ENCODE results near the gene PCDHB7. TPM values are rescaled to one million over a fixed set of nuclear protein-coding genes. Genes with fewer than 3 reads are reported as not detected.
"Not testable (repeated sequence)": the region's sequence is repeated elsewhere in the genome, so short reads cannot be mapped to it uniquely, and the experiment has no call there.

Gene PCDHB7
- total and polyA plus RNA-seq, 9 donors, result 1.4 to 5.1 (median 3.2) TPM

GRCh38 chr5:141175933-141176332 is 3.5 kb downstream of the PCDHB7 start:
- Histone ChIP-seq H3K27ac (no peak overlapping the region), H3K36me3 (no peaks in the 10 kb centered on the region), H3K4me3 (no peak overlapping the region), H3K4me1 (ENCODE audit: insufficient read depth) (no peaks in the 10 kb centered on the region), H3K27me3 (no peaks in the 10 kb centered on the region), H3K9me3 (peaks cover 0 to 15% of the 10 kb centered on the region in 2 donors)
- DNase-seq, result no peak
- intact Hi-C loops (cut with DNase I), result loop anchor here in 1 of 4 donors (10.0 kb wide), 1 partner anchor 389 kb away; no protein-coding TSS in a partner anchor
- TF ChIP-seq POLR2A (IDR thresholded peaks at IDR 0.05) (no peak), CTCF (IDR thresholded peaks at IDR 0.05) (no peak), EP300 (IDR thresholded peaks at IDR 0.05) (no peak)
- 47 to 64% (median 56%) methylated on average over 1 of the region's 1 CpG for WGBS, 3 donors

- H3K4me3 ChIP-seq; H3K27me3 ChIP-seq; DNase-seq; H3K4me1 ChIP-seq (ENCODE audit: insufficient read depth); H3K27ac ChIP-seq; H3K36me3 ChIP-seq: not testable (repeated sequence)
- intact Hi-C loops (cut with DNase I), result loop anchor here in 1 of 4 donors (10.0 kb wide), 1 partner anchor 387 kb away; no protein-coding TSS in a partner anchor
- H3K9me3 ChIP-seq, result peaks cover 0 to 15% of the 10 kb centered on the region in 2 donors
- 25 to 33% (median 30%) methylated on average over 14 to 15 of the region's 18 CpGs for WGBS, 3 donors
Measured at GRCh38 chr5:141177577-141178191, 5.2 kb downstream of the PCDHB7 start, which contains the start of gene PCDHB8. PCDHB8 (plus strand) TSS chr5:141177790; CDS start chr5:141178035, 245 bp downstream.

GRCh38 chr5:141179371-141179770 is 6.9 kb downstream of the PCDHB7 start:
- not testable (repeated sequence) for H3K27me3 ChIP-seq; H3K4me1 ChIP-seq (ENCODE audit: insufficient read depth); H3K36me3 ChIP-seq; DNase-seq; H3K4me3 ChIP-seq; H3K27ac ChIP-seq
- WGBS, 3 donors, result 27 to 43% (median 39%) methylated on average over 30 to 37 of the region's 39 CpGs
- intact Hi-C loops (cut with DNase I), result loop anchor here in 1 of 4 donors (10.0 kb wide), 1 partner anchor 385 kb away; no protein-coding TSS in a partner anchor
- H3K9me3 ChIP-seq, result peaks cover 0 to 10% of the 10 kb centered on the region in 2 donors

- not testable (repeated sequence) for H3K4me1 ChIP-seq (ENCODE audit: insufficient read depth); H3K27me3 ChIP-seq; DNase-seq; H3K36me3 ChIP-seq; H3K4me3 ChIP-seq; H3K27ac ChIP-seq
- WGBS, 3 donors, result 21 to 36% (median 30%) methylated on average over 27 to 32 of the region's 32 CpGs
- peaks cover 0 to 14% of the 10 kb centered on the region in 2 donors for H3K9me3 ChIP-seq
- intact Hi-C loops (cut with DNase I), result loop anchor here in 1 of 4 donors (10.0 kb wide), 1 partner anchor 385 kb away; no protein-coding TSS in a partner anchor
Measured at GRCh38 chr5:141179876-141180275, 7.4 kb downstream of the PCDHB7 start.

GRCh38 chr5:141180313-141180712 is 7.9 kb downstream of the PCDHB7 start:
- no peak for DNase-seq
- no peak for TF ChIP-seq CTCF (IDR thresholded peaks at IDR 0.05)
- TF ChIP-seq EP300 (IDR thresholded peaks at IDR 0.05), result no peak
- TF ChIP-seq POLR2A (IDR thresholded peaks at IDR 0.05), result no peak
- 35 to 46% (median 43%) methylated on average over 1 of the region's 1 CpG for WGBS, 3 donors
- peaks cover 0 to 14% of the 10 kb centered on the region in 2 donors for H3K9me3 ChIP-seq
- no peaks in the 10 kb centered on the region for H3K4me1 ChIP-seq (ENCODE audit: insufficient read depth)
- intact Hi-C loops (cut with DNase I), result no loop called here
- H3K27ac ChIP-seq, result no peak overlapping the region
- no peaks in the 10 kb centered on the region for H3K36me3 ChIP-seq
- no peak overlapping the region for H3K4me3 ChIP-seq
- no peaks in the 10 kb centered on the region for H3K27me3 ChIP-seq

GRCh38 chr5:141182248-141182647 is 9.8 kb downstream of the PCDHB7 start, which contains the start of gene PCDHB16:
PCDHB16 (plus strand) TSS chr5:141182387; CDS start chr5:141182560, 173 bp downstream.
- Histone ChIP-seq H3K27me3 (no peaks in the 10 kb centered on the region), H3K4me3 (peak within 1 kb of the TSS; percentile 18), H3K9me3 (peaks cover 0 to 21% of the 10 kb centered on the region in 2 donors), H3K27ac (peak within 1 kb of the TSS; percentile 8), H3K36me3 (no peaks in the 10 kb centered on the region), H3K4me1 (ENCODE audit: insufficient read depth) (no peaks in the 10 kb centered on the region)
- DNase-seq, result peak; percentile 37 to 75 (median 61)
- TF ChIP-seq POLR2A (IDR thresholded peaks at IDR 0.05), result no peak
- peak in 2 of 3 donors; percentile 28 to 39 for TF ChIP-seq CTCF (IDR thresholded peaks at IDR 0.05)
- no peak for TF ChIP-seq EP300 (IDR thresholded peaks at IDR 0.05)
- intact Hi-C loops (cut with DNase I), result no loop called here
- WGBS, 3 donors, result 7 to 11% (median 9%) methylated on average over 13 of the region's 13 CpGs

- H3K4me1 ChIP-seq (ENCODE audit: insufficient read depth); H3K27ac ChIP-seq; intact Hi-C loops (cut with DNase I); H3K4me3 ChIP-seq; H3K36me3 ChIP-seq; DNase-seq; H3K27me3 ChIP-seq: not testable (repeated sequence)
- 26 to 37% (median 30%) methylated on average over 18 to 47 of the region's 69 CpGs for WGBS, 3 donors
- H3K9me3 ChIP-seq, result peaks cover 0 to 24% of the 10 kb centered on the region in 2 donors
Measured at GRCh38 chr5:141184117-141184855, 11.8 kb downstream of the PCDHB7 start.

Measured in ovary (tissue), 9 donors.